Activated naive CD4-positive, alpha-beta T cell treated with anti-CD3 and anti-CD28 coated beads for 36 hours (primary cell): ENCODE data around the gene DCTN1. TPM values are rescaled to one million over a fixed set of nuclear protein-coding genes. Genes with fewer than 3 reads are reported as not detected.

Experiments
- CTCF ChIA-PET: fragments of 350-600 bp; sonication (Branson Sonifier 250); formaldehyde crosslinking; loops from one replicate; lab custom pipeline; 2021; ENCODE audit warnings: antibody characterized with exemption; lab: Charles Lee
- DNase-seq: peaks from one replicate; pipeline ENCODE4 v3.0.0-alpha.2; 2020
- H3K27ac Mint-ChIP-seq: one replicate; pipeline ENCODE4 v1.8.0; 2021; ENCODE audit warnings: mild to moderate bottlenecking, mixed read lengths
- H3K27me3 Mint-ChIP-seq: one replicate; pipeline ENCODE4 v1.8.0; 2021; ENCODE audit warnings: low read depth, mixed read lengths
- H3K36me3 Mint-ChIP-seq: one replicate; pipeline ENCODE4 v1.8.0; 2021; ENCODE audit warnings: low read depth, mixed read lengths
- H3K4me1 Mint-ChIP-seq: one replicate; pipeline ENCODE4 v1.8.0; 2021; ENCODE audit warnings: low read depth, mixed read lengths
- H3K4me3 Mint-ChIP-seq: one replicate; pipeline ENCODE4 v1.8.0; 2021; ENCODE audit warnings: mild to moderate bottlenecking, moderate library complexity, mixed read lengths
- H3K9me3 Mint-ChIP-seq: one replicate; pipeline ENCODE4 v1.8.0; 2021; ENCODE audit warnings: mixed read lengths
- intact Hi-C: fragments of 100-400 bp; cut with micrococcal nuclease; formaldehyde crosslinking; loops from one replicate; pipeline ENCODE4 v1.15.1; 2023
- total RNA-seq, 2 experiments: library from RNA; stranded (reverse); gene quantifications; one replicate each; pipeline ENCODE4 v1.2.3, GENCODE V29; 2021

Gene DCTN1
- total RNA-seq, 2 experiments from 2014 or later = 54.0 to 61.7 TPM

DNA sequence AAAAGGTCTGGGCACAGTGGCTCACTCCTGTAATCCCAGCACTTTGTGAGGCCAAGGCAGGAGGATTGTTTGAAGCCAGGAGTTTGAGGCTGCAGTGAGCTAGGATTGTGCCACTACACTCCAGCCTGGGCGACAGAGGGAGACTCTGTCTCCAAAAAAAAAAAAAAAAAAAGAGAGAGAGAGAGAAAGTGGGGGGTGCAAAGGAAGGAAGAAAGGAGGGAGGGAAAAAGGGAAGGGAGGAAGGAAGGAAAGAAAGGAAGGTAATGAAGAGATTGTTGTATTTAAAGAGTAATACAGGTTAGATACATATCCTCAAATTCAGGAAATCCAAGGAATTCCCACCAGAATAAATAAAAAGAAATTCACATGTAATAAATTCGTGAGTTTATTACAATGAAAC, 21.8 kb upstream of the DCTN1 start:
- Mint-ChIP-seq H3K36me3 (no peaks in the 10 kb centered on the region), H3K4me1 (no peaks in the 10 kb centered on the region), H3K27me3 (no peaks in the 10 kb centered on the region), H3K9me3 (no peaks in the 10 kb centered on the region), H3K27ac (no peak overlapping the region), H3K4me3 (no peak overlapping the region)
- CTCF ChIA-PET = interaction anchor here (1.2 to 1.9 kb wide), 4 partner anchors 10 to 73 kb away, joined by 4 to 13 read pairs (median 5); no protein-coding TSS in a partner anchor
- no peak for DNase-seq
- intact Hi-C loops = no loop called here

DNA sequence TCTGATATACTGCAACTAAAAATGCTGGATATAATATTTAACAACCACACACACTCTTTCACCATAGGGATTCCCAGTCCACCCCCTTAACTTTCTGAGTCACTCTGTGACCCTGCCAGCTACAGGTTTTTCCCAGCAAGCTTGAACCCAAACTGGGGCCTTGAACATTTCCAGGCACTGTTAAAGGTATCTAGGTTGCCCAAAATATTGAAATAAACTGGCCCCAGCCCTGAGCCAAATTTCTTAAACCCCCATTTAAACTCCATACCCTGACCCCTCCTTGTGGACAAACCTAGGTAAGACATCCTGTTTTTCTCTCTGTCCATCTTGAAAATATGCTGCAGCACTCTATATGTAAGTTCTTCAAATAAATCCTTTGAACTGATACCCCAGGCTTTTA, 19.7 kb upstream of the DCTN1 start:
- H3K4me1 Mint-ChIP-seq = no peaks in the 10 kb centered on the region
- H3K9me3 Mint-ChIP-seq = no peaks in the 10 kb centered on the region
- CTCF ChIA-PET = interaction anchor here (0.6 to 1.8 kb wide), 5 partner anchors 16 to 143 kb away, joined by 3 to 6 read pairs (median 3); no protein-coding TSS in a partner anchor
- no peaks in the 10 kb centered on the region for H3K27me3 Mint-ChIP-seq
- no peak overlapping the region for H3K4me3 Mint-ChIP-seq
- DNase-seq = no peak
- H3K27ac Mint-ChIP-seq = no peak overlapping the region
- no peaks in the 10 kb centered on the region for H3K36me3 Mint-ChIP-seq
- intact Hi-C loops = loop anchor here (1.0 to 10.0 kb wide), 2 partner anchors 149 to 255 kb away; partner anchors contain the start of gene BOLA3

DNA sequence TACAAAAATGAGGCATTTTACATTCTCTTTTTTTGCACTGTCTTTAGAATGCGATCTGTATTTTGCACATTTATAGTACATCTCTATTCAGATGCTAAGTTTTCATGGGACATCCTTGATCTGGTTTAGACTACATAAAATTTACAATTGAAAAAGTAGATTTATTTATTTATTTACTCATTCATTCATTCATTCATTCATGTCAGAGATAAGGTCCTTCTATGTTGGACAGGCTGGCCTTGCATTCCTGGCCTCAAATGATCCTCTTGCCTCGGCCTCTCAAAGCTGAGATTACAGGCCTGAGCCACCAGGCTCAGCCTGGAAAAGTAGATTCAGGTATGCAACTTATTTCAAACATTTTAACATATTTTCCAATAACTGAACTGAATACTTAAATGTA, 16.0 kb upstream of the DCTN1 start:
- Mint-ChIP-seq H3K9me3 (no peaks in the 10 kb centered on the region), H3K4me1 (peaks cover 2% of the 10 kb centered on the region), H3K4me3 (no peak overlapping the region), H3K36me3 (peaks cover 2% of the 10 kb centered on the region), H3K27ac (no peak overlapping the region), H3K27me3 (no peaks in the 10 kb centered on the region)
- intact Hi-C loops = loop anchor here (10.0 kb wide), 1 partner anchor 251 kb away; the partner anchor contains the start of gene BOLA3
- CTCF ChIA-PET = interaction anchor here (0.7 to 1.1 kb wide), 2 partner anchors 9 to 19 kb away, joined by 3 read pairs; no protein-coding TSS in a partner anchor
- no peak for DNase-seq

DNA sequence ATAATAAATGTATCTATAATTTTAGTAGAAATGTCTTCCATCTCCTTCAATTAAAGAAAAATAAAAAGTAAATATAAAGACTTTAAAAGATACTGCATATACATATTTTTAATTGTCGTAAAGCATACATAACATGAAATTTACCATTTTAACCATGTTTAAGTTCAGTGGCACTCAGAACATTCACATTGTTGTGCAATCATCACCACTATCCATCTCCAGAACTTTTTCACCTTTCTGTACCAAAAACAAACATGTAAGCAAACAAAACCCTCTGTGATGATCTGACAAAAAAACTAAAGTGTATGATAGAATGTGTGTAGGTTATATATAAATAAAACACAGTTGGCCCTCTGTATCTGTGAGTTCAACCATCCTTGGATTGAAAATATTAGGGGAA, 13.4 kb upstream of the DCTN1 start:
- DNase-seq = no peak
- intact Hi-C loops = loop anchor here (2.0 to 10.0 kb wide), 5 partner anchors 59 to 461 kb away; partner anchors contain the start of gene BOLA3
- CTCF ChIA-PET = no interaction called here
- H3K4me3 Mint-ChIP-seq = no peak overlapping the region
- H3K4me1 Mint-ChIP-seq = peaks cover 4% of the 10 kb centered on the region
- no peaks in the 10 kb centered on the region for H3K9me3 Mint-ChIP-seq
- peaks cover 2% of the 10 kb centered on the region for H3K36me3 Mint-ChIP-seq
- no peak overlapping the region for H3K27ac Mint-ChIP-seq
- H3K27me3 Mint-ChIP-seq = no peaks in the 10 kb centered on the region

DNA sequence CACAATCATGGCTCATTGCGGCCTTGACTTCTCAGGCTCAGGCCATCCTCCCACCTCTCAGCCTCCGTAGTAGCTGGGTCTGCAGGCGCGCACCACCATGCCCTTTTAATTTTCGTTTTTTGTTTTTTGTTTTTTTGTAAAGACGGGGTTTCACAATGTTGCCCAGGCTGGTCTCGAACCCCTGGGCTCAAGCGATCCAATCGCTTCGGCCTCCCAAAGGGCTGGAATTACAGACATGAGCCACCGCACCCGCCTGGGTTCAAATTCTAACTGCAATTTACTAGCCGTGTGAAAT, 12.3 kb upstream of the DCTN1 start:
- CTCF ChIA-PET = interaction anchor here (0.7 to 2.6 kb wide), 10 partner anchors 9 to 143 kb away, joined by 3 to 14 read pairs (median 6); partner anchors contain the start of genes C2orf81, WBP1 and WDR54
- no peak overlapping the region for H3K27ac Mint-ChIP-seq
- H3K4me3 Mint-ChIP-seq = peak overlapping the region; percentile 92
- no peak for DNase-seq
- H3K9me3 Mint-ChIP-seq = no peaks in the 10 kb centered on the region
- no peaks in the 10 kb centered on the region for H3K27me3 Mint-ChIP-seq
- H3K36me3 Mint-ChIP-seq = peaks cover 2% of the 10 kb centered on the region
- intact Hi-C loops = loop anchor here (1.0 to 10.0 kb wide), 11 partner anchors 29 to 460 kb away; partner anchors contain the start of genes AUP1, BOLA3, C2orf81 and HK2
- peaks cover 4% of the 10 kb centered on the region for H3K4me1 Mint-ChIP-seq

DNA sequence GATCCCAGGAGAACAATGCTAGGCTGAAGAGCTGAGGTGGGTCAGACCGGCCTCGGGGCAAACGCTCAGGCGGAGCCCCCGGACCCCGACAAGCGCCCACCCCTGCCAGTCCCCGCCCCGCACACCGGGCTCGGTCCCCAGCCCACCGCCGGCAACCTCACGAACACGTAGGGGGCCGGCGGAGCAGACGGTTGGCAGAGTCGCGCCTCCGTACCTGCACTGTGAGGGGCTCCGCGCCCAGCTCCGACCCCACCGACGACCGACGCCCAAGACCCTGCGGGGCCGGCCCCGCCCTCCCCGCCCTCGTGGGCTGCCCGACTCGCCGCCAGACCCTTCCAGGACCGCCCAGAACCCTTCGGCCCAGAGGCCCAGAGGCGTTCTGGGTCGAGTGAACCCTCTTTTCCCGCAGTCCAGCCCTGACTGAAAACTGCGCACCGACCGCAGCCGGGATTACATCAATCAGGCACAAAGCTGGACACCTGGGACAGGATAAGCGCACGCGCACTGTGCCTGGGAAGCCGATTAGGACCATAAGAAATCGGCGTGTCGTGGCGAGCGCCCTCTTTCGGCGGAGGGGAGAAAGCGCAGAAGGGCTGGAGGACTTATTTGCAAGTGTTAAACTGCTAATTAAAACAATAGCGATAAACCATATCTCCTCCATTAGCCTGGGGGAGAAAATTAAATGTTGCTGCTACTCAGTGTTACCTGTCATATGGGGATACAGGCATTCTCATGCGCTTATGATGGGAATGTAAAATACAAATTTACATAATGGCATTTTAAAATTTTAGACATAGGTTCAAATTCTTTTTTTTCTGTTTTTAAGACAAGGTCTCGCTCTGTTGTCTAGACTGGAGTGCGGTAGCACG, 11.7 kb upstream of the DCTN1 start:
- peak; percentile 98 for DNase-seq
- no peaks in the 10 kb centered on the region for H3K27me3 Mint-ChIP-seq
- peak overlapping the region; percentile 92 for H3K4me3 Mint-ChIP-seq
- peak overlapping the region; percentile 96 for H3K27ac Mint-ChIP-seq
- peaks cover 4% of the 10 kb centered on the region for H3K4me1 Mint-ChIP-seq
- H3K9me3 Mint-ChIP-seq = no peaks in the 10 kb centered on the region
- CTCF ChIA-PET = interaction anchor here (0.5 to 3.5 kb wide), 21 partner anchors 9 to 199 kb away, joined by 3 to 23 read pairs (median 5); partner anchors contain the start of genes C2orf81, WBP1 and WDR54
- intact Hi-C loops = loop anchor here (1.0 to 10.0 kb wide), 11 partner anchors 29 to 460 kb away; partner anchors contain the start of genes AUP1, BOLA3, C2orf81 and HK2
- H3K36me3 Mint-ChIP-seq = peaks cover 2% of the 10 kb centered on the region

DNA sequence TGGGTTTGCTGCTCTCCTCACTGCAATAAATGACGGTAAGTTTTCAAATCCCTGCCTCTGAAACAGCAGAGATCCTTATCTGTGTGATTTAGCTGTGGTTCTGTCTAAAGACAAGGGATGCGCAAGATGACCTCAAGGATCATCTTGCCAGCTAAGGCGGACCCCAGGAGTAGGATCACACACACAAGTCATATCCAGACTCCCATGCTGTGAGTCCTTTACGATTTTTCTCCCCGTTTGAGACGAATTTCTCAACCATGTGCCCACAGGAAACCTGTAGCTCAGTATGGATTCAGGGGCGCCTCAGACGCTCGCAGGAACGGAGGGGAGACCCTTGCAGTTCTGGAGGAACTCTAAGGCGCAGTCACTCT, 11.1 kb upstream of the DCTN1 start:
- Mint-ChIP-seq H3K9me3 (no peaks in the 10 kb centered on the region), H3K27me3 (no peaks in the 10 kb centered on the region), H3K36me3 (peaks cover 2% of the 10 kb centered on the region), H3K4me1 (peaks cover 4% of the 10 kb centered on the region), H3K4me3 (peak overlapping the region; percentile 92), H3K27ac (peak overlapping the region; percentile 69)
- peak; percentile 26 for DNase-seq
- CTCF ChIA-PET = interaction anchor here (0.5 to 3.5 kb wide), 21 partner anchors 9 to 212 kb away, joined by 3 to 23 read pairs (median 5); partner anchors contain the start of genes C2orf81, WBP1 and WDR54
- intact Hi-C loops = loop anchor here (5.0 to 10.0 kb wide), 4 partner anchors 184 to 459 kb away; partner anchors contain the start of gene BOLA3

DNA sequence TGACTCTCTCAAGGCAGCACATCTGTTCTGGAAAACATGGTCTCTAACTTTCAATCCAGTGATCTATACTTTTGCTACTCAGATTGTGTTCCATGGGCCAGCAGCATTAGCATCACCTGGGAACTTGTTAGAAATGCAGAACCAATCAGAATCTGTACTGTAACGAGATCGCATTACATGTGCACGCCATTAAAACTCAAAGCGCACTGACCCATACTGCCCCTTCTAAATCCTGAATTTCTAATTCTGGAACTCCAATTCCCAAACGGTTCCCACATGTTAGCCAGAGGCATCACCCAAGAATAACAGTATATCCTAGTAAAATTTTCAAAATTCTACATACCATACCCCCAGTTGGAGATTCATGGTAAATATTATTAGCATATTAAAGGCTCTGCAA, 10.5 kb upstream of the DCTN1 start:
- no peaks in the 10 kb centered on the region for H3K9me3 Mint-ChIP-seq
- intact Hi-C loops = loop anchor here (5.0 to 10.0 kb wide), 4 partner anchors 183 to 458 kb away; partner anchors contain the start of gene BOLA3
- peaks cover 4% of the 10 kb centered on the region for H3K4me1 Mint-ChIP-seq
- no peak overlapping the region for H3K27ac Mint-ChIP-seq
- DNase-seq = no peak
- peak overlapping the region; percentile 51 for H3K4me3 Mint-ChIP-seq
- H3K36me3 Mint-ChIP-seq = peaks cover 2% of the 10 kb centered on the region
- no peaks in the 10 kb centered on the region for H3K27me3 Mint-ChIP-seq
- CTCF ChIA-PET = interaction anchor here (0.5 to 3.5 kb wide), 11 partner anchors 8 to 211 kb away, joined by 3 to 23 read pairs (median 7); partner anchors contain the start of genes C2orf81 and WDR54

DNA sequence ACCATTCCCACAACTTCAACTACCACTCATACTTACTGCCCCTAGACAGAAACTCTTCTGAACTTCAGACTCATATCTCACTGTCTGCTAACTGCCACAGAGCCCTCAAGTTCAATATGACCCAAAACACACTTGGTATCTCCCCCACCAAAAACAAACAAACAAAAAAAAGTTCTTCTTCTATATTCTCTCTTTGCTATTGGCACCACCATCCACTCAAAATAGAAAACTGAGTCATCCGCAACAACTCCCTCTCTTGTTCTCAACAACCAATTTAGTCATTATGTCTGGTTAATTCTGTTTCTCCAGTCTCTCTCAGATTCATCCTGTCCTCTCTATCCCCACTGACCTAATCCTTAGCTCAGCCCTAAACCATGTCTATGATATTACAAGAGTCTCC, 7.2 kb upstream of the DCTN1 start:
- no peak for DNase-seq
- Mint-ChIP-seq H3K36me3 (peaks cover 2% of the 10 kb centered on the region), H3K27me3 (no peaks in the 10 kb centered on the region), H3K27ac (no peak overlapping the region), H3K9me3 (no peaks in the 10 kb centered on the region), H3K4me1 (peaks cover 4% of the 10 kb centered on the region), H3K4me3 (no peak overlapping the region)
- intact Hi-C loops = no loop called here
- CTCF ChIA-PET = interaction anchor here (0.6 to 1.3 kb wide), 3 partner anchors 14 to 199 kb away, joined by 3 to 4 read pairs (median 4); no protein-coding TSS in a partner anchor

DNA sequence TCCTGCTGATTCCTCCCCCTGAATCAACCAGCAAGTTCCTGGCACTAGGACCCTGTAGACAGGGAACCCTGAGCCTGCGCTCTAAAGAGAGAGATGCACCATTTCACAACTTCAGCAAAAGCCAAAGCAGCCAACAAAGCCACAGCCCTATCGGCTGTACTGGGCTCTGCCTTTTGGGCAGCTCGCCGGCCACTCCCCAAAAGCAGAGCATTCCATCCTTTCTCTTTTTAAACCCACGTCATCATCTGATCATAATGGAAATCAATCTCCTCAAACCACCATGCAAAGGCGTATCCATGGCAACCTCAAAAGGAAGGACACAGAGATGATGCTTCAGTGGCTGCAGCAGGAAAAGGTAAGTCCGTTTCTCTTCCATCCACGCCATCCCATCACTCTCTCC, 5.3 kb upstream of the DCTN1 start:
- Mint-ChIP-seq H3K9me3 (no peaks in the 10 kb centered on the region), H3K27me3 (no peaks in the 10 kb centered on the region), H3K27ac (no peak overlapping the region), H3K36me3 (no peaks in the 10 kb centered on the region), H3K4me3 (no peak overlapping the region), H3K4me1 (peaks cover 12% of the 10 kb centered on the region)
- intact Hi-C loops = no loop called here
- CTCF ChIA-PET = interaction anchor here (1.8 kb wide), 1 partner anchor 136 kb away, joined by 4 read pairs; no protein-coding TSS in a partner anchor
- DNase-seq = no peak

DNA sequence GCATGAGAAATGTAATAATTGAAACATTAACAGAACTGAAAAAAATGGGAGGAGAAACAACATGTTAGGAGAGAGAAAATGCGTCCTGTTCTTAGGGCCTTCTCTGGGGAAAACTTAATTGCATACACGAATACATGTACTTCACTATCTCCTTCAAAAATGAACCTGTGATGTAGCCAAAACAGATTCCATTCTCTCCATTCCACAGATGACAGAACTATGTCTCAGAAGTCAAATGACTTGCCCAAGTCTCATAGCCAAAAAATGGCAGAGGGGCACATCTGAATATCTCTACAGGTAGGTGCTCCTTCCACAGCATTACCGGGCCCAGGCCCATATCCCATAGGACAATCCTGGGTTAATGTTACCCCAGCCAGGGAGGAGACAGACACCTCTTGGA, 3.9 kb upstream of the DCTN1 start:
- CTCF ChIA-PET = no interaction called here
- Mint-ChIP-seq H3K27ac (no peak overlapping the region), H3K36me3 (no peaks in the 10 kb centered on the region), H3K4me3 (no peak overlapping the region), H3K27me3 (no peaks in the 10 kb centered on the region), H3K4me1 (peaks cover 19% of the 10 kb centered on the region), H3K9me3 (no peaks in the 10 kb centered on the region)
- intact Hi-C loops = no loop called here
- DNase-seq = no peak

DNA sequence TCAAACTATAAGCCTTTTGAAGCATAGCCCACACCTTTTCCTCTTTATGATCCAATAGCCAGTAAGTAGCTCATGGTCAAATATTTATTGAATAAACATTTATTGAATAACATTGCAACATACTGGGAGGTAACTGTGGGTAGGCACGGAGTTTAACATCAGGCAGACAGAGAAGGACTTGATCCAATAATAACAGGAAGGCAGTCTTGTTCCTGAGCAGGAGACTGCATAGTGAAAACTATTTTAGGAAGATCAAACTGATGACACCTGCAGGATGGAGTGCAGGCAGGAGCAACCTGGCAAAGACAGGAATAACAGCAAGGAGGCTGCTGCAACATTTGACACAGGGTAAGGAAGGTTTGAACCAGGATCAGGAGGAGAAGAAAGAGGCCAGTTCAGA, 3.1 kb upstream of the DCTN1 start:
- no peak for DNase-seq
- H3K27me3 Mint-ChIP-seq = no peaks in the 10 kb centered on the region
- H3K36me3 Mint-ChIP-seq = no peaks in the 10 kb centered on the region
- peaks cover 19% of the 10 kb centered on the region for H3K4me1 Mint-ChIP-seq
- CTCF ChIA-PET = interaction anchor here (0.7 kb wide), 1 partner anchor 45 kb away, joined by 3 read pairs; no protein-coding TSS in a partner anchor
- no peak overlapping the region for H3K4me3 Mint-ChIP-seq
- no peaks in the 10 kb centered on the region for H3K9me3 Mint-ChIP-seq
- H3K27ac Mint-ChIP-seq = no peak overlapping the region
- intact Hi-C loops = no loop called here
